ENCODE results near the gene RHBDD2.
"Not testable (repeated sequence)": the region's sequence is repeated elsewhere in the genome, so short reads cannot be mapped to it uniquely, and the experiment has no call there.

Gene RHBDD2

GRCh38 chr7:75878769-75879611 lies at the start of gene RHBDD2:
Gene RHBDD2 (plus strand): TSS chr7:75879034. CDS start chr7:75879083, 49 bp downstream.
- DNase-seq = peak; percentile 97

GRCh38 chr7:75829656-75830055 lies 49.2 kb upstream of the RHBDD2 start:
- DNase-seq = peak; percentile 87

- no peak for DNase-seq
Observed at GRCh38 chr7:75830978-75831377, 47.9 kb upstream of the RHBDD2 start.

- DNase-seq = not testable (repeated sequence)
Observed at GRCh38 chr7:75833662-75834061, 45.2 kb upstream of the RHBDD2 start.

- peak; percentile 64 for DNase-seq
Observed at GRCh38 chr7:75835688-75836285, 43.0 kb upstream of the RHBDD2 start.

GRCh38 chr7:75836798-75837197 lies 42.0 kb upstream of the RHBDD2 start:
- DNase-seq = no peak

- not testable (repeated sequence) for DNase-seq
Observed at GRCh38 chr7:75838281-75838930, 40.4 kb upstream of the RHBDD2 start.

- DNase-seq = no peak
Observed at GRCh38 chr7:75840029-75840428, 38.8 kb upstream of the RHBDD2 start.

- no peak for DNase-seq
Observed at GRCh38 chr7:75842836-75843446, 35.9 kb upstream of the RHBDD2 start.

GRCh38 chr7:75843613-75844116 lies 35.2 kb upstream of the RHBDD2 start:
- DNase-seq = no peak

GRCh38 chr7:75844158-75844557 lies 34.7 kb upstream of the RHBDD2 start:
- no peak for DNase-seq

- DNase-seq = not testable (repeated sequence)
Observed at GRCh38 chr7:75845132-75845531, 33.7 kb upstream of the RHBDD2 start.

GRCh38 chr7:75847707-75848106 lies 31.1 kb upstream of the RHBDD2 start:
- no peak for DNase-seq

- DNase-seq = no peak
Observed at GRCh38 chr7:75849573-75849972, 29.3 kb upstream of the RHBDD2 start.

GRCh38 chr7:75850235-75850634 lies 28.6 kb upstream of the RHBDD2 start:
- no peak for DNase-seq

- DNase-seq = no peak
Observed at GRCh38 chr7:75854233-75854632, 24.6 kb upstream of the RHBDD2 start.

- not testable (repeated sequence) for DNase-seq
Observed at GRCh38 chr7:75854813-75855345, 24.0 kb upstream of the RHBDD2 start.

- no peak for DNase-seq
Observed at GRCh38 chr7:75856536-75856935, 22.3 kb upstream of the RHBDD2 start.

- DNase-seq = no peak
Observed at GRCh38 chr7:75858410-75858809, 20.4 kb upstream of the RHBDD2 start.

GRCh38 chr7:75861636-75862035 lies 17.2 kb upstream of the RHBDD2 start:
- no peak for DNase-seq

- not testable (repeated sequence) for DNase-seq
Observed at GRCh38 chr7:75864251-75864650, 14.6 kb upstream of the RHBDD2 start.

- DNase-seq = no peak
Observed at GRCh38 chr7:75866114-75866488, 12.7 kb upstream of the RHBDD2 start.

Data from islet precursor cell (in vitro differentiated cells).